GM19025 (cell line): ENCODE results near the gene DYNC1I1.

Source experiments
- ATAC-seq: cut with Tn5 transposase; IDR thresholded peaks from one replicate; pipeline ENCODE4 v1.9.1; 2021; ENCODE audit warnings: mild to moderate bottlenecking, low read depth, moderate library complexity; ENCODE audit not compliant: unreplicated experiment

DYNC1I1 gene

DNA sequence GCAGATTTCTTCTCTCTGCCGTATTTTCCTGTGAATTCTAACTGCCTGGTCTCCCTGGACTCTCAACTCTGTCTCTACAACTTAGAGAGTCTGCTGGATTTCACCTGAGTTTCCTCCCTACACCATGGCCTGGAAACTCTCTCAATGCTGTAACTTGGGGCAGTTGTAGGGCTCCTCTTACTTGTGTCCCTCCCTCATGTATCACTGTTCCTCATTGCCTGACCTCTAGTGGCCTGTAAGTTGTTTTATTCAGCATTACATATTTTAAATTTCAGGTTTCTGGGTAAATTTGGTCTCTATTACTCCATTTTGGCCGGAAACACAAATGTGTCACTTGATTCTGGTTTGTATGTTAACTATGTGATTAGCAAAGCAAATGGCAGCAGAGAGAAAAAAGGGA, 70.9 kb downstream of the DYNC1I1 start:
- no peak for ATAC-seq

DNA sequence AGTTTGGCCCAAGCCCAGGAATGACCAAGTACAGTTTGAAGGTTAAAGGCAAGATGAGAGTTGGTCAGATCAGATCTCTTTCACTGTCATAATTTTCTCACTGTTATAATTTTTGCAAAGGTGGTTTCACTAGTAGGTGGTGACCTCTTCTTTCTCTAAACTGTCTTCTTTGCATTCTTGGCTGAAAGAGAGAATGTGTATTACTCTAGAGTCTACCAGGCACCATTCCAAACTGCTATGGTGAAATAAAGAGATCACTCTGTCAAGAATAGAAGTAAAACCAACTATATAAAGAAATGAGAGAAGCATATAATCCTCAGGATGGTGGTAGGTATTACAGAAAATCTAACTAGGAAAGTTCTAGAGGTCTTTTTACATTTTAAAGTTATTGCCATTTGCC, 72.7 kb downstream of the DYNC1I1 start:
- no peak for ATAC-seq

DNA sequence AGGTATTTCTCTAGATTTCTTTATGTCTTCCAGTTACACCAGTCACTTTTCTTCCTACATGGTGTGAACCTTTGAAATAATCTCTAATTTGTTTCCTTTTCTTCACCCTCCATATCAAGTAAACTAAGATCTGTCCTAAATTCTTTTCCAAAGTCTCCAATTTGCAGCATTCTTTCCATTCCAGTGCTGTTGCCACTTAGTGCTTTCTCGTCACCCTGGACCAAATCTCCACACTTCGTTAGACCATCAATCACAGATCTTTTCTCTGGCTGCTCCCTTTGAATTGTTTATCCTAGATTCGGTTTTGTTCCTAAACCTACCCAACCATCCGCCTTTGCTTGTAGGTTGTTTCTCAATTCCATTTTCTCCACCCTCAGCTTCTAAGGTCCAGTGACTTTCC, 74.7 kb downstream of the DYNC1I1 start:
- no peak for ATAC-seq

DNA sequence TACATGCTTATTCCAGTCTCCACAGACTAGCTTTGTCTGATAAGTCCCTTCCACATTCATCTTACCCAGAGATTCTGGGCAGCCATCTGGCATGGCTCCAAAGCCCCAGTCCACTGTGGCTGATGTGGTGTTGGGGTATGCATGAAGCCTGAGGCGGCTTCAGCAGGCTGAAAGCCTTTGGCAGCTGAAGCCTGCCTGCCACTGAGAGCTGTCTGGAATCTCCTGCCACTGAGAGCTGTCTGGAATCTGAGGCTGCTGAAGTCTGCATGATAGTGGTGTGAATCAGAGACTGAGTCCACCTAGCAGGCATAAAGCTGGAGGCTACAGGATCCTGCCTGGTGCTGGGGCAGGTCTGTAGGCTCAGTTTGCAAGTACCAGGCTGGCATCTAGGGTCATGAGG, 87.1 kb downstream of the DYNC1I1 start:
- no peak for ATAC-seq

DNA sequence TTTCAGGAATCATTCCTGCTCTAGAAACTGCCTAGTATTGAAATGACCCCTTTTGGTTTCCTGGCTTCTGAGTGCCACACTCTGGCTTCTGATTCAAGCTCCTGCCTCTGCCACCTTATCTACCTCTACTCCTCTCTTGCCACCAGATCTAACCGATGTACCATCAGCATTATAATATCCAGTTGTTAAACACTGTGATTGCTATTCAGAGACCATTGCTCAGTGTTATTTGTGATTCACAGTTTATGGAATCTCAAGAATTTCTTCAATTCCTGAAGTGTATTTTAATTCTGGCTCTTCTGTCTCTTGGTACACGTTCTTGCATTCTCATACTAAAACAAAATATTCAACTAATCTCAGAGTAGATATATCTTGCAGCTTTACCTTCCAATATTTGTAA, 88.7 kb downstream of the DYNC1I1 start:
- ATAC-seq, result no peak

DNA sequence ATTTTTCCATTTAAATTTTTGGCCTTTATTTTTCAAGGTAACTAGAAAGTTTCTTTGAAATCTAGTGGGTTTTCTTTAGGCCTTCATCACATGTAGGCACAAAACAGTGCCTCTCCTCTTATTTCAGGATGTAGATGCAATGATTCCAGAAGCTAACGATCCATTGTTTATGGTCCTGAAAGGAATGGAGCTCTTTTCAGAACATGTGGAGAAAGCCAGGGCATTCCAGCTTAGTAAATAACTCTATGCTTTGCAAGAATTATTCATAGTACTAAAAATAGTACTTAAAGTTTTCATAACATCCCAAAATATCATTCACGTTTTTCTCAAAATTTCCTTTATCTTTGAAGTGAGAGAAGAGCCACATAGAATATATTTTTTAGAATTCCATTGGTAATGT, 91.3 kb downstream of the DYNC1I1 start:
- ATAC-seq, result no peak

DNA sequence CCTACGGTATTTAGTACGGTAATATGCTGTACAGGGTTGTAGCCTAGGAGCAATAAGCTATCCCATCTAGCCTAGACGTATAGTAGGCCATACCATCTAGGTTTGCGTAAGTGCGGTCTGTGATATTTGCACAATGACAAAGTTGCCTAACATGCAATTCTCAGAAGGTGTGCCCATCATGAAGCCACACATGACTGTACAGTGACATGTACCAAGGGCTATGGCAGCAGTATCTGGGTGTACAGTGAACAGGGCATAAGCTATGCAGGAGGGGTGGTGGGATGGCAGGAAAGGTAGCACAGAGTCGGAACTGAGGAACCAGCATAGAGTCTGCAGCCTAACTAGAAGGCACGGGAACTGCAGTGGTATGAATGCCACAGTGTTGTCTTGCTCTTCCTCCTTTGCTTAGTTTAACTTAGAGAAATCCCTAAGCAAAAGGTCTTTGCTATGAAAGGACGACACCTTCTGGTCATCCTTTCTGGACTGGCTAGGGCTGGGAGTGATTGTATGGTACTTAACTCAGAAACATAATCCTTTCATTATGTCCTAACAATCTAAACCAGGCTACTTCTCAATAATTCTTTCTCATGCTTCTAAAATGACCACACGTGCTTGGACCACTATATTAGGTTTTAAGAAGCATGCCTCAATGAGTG, 93.5 kb downstream of the DYNC1I1 start:
- ATAC-seq, result no peak

DNA sequence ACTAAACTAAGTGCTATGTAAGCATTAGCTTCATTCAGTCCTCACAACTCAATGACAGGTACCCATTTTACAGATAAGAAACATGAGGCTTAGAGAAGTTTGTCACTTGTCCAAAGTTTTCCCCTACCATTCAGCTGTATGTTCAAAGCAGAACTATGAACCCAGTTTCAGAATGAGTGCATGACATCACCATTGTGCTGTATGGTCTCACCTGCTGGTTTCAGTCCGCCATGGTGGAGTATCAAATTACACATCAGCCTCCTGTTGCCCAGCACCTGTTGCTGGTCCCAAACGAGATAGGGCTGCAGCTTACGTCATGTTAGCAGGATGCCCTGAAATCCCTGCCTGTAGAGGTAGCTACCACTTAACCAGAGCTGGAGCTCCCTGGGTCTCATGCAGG, 95.0 kb downstream of the DYNC1I1 start:
- peak; percentile 90 for ATAC-seq

DNA sequence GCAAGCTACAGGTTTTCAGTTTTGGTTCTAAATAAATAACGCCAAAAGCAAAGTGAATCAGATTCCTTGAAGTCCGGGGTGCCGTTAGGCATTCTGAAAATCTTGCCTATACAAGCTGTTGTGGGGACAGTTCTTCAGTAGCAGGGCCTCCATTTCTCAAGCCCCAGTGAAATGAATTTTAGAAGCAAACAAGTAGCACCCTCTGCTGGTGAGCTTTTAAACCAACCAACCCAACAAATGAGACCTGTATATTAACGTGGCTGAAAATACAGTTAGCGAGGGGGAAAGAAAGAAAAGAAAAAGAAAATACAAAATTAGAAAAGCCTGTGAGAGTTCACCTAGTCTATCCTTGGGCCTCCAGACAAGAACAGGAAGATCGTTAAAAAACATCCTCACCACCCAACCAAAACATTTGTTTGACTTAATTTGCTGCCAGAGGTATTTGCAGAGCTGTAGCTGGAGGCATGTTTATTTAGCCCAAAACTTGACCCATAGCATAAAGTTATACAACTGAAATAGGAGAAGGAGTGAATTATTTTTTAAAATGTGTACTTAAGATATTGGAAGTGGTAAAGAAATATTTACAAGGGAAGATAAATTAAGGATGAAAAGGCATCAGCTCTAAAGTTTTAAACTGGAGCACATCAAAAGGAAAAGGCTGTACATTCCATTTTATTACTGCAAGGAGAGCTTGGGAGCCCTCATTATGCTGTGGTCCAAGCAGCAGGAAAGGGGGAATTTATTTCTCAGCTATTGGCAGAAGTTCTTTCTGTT, 98.9 kb downstream of the DYNC1I1 start:
- no peak for ATAC-seq

DNA sequence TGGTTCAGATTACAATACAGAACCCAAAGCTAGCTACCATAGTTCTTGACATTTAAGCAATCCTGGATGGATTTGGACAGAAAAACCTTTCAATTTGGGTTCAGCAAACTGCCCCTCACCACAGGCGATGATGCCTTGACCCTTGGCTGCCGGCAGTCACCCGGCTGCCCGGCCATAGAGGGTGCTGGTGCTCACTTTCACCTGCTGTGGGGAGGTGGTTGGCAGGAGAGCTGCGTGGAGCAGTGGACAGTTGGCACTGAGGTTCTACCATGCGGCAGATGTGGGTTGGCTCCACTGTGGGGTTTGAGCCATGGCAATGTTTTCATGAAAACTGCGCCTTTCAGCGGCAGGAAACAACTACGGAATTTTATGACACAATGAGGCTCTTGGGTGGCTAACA, 99.5 kb downstream of the DYNC1I1 start:
- ATAC-seq, result no peak

DNA sequence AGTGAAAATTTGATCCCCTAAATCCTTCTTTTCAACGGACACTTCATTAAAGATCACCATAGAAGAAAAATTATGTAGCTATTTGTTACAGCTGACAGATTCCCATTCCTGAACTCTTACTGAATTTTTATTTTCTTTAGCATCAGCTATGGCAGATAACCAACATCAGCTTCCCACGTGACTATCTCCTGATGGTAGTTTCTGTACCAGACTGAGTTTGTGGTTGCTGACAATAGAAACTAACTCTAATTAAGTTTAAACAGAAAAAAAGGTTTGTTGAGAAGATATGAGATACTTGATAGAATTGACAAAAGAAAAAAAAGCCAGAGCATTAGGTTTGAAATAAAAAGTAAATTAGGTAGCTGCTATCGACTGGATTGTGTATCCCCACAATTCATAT, 101.8 kb downstream of the DYNC1I1 start:
- ATAC-seq, result no peak

DNA sequence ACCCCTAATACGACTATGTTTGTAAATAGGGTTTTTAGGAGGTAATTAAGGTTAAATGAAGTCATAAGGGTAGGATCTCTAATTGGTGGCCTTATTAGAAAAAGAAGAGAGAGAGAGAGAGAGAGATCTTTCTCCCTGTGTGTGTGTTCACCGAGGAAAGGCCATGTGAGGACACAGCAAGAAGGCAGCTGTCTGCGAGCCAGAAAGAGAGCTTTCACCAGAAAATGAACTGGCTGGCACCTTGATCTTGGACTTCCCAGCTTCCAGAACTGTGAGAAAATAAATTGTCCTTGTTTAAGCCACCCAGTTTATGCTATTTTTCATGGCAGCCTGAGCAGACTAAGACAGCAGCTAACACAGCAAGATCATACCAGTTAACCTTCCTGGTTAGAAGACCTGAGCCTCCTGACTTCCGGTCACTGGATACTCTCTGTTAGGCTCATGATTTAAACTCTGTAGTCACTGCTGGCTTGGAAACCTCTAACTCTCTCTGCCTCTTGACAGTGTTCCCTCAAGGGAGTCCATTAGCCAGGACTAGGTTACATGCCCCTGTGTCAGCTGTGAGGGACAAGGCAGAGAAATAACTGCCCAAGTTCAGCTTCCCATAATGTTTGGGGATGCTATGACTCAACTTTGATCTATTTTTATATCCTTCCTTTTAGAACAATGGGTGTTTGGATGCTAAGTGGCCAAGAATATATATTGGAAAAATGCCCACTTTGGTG, 102.3 kb downstream of the DYNC1I1 start:
- no peak for ATAC-seq

DNA sequence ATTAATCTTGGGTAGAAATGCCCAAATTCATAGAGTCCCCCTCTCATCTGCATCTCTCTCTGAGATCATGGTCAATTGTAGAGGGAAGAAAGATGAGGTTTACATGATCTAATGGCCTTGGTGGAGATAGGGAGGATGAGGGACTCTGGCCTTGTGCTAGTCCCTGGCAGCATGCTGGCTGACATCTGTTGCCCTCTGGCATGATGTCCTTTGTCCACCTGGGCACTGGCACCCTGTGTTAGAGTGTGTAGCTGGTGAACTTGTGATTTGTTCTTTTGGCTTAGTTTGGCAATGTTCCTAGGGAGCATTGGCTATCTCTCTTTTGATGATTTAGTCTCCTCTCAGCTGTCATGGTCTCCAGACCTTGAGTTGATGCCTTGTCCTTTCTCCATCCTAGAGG, 103.2 kb downstream of the DYNC1I1 start:
- no peak for ATAC-seq

DNA sequence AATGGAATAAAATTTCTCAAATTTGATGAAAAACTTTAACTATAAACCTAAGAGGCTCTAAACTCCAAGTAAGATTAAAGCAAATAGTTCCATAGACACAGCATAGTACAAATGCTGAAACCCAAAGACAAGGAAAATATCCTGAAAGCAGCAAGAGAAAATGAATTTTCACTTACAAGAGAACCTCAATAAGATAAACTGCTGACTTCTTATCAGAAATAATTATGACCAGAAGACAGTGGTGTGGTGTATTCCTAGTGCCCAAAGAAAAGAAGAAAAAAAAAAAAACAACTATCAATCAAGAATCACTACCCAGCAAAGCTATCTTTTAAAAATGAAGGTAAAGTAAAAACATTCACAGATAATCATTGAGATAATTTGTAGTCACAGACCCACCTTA, 106.3 kb downstream of the DYNC1I1 start:
- ATAC-seq, result no peak

DNA sequence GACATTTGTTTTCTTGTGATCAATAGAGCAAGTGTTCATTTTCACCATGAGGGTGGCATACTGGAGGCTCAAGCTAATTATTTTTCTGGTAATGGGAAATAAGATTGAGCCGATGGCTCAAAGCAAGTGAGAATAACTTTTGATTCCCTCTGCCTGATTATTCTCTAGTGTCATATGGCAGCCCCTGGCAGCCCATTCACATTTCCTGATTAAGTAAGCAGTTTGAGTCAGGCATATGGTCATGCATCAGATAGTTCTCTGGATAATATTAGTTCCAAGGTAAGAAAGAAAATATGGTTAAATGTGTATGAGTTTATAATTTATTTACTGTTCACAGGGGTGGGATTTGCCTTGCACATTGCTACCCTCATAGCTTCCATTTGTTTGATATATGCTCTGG, 109.2 kb downstream of the DYNC1I1 start:
- ATAC-seq, result no peak

DNA sequence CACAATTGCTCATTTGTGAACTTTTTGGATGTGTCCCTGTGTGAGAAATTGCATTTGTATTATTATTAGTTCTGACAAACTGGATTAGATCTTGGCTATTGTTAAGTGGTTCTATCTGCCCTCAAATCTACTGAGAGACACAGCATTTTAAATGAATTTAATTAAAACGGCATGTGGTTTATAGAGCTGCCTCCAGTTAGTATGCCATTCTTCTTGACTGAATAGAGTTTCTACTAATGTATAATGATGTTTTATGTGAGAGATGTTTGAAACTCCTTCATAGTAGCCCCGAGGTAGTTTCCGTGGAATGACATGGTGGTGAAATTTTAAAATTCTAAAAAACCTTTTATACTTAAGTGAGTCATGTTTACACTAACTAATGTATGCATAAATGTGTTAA, 110.9 kb downstream of the DYNC1I1 start:
- no peak for ATAC-seq

DNA sequence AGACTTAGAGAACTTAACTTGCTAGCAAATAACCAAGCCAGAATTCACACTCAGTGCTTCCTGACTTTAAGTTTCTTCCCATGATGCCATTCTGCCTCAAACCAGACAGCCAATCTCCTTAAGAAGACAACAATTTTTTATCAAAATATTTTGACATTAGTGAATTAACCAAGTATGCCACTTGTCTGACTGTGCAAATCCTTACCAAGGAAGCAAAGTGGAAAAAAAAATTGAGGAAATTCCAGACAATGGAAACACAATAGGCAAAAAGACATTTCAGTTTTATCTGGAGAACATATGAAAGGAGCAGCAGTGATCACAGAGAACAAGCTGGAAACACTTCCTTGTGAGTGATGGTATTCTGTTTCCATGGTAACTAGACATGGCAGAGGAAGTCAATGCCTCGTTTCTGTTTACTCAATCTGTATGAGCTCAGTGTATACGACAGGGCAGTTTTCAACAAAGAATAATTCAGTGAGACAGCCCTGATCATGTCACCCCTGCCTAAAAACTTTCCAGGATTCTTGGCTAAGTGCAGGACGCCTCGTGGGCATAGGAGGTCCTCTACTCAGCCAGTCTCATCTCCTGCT, 114.2 kb downstream of the DYNC1I1 start:
- no peak for ATAC-seq

DNA sequence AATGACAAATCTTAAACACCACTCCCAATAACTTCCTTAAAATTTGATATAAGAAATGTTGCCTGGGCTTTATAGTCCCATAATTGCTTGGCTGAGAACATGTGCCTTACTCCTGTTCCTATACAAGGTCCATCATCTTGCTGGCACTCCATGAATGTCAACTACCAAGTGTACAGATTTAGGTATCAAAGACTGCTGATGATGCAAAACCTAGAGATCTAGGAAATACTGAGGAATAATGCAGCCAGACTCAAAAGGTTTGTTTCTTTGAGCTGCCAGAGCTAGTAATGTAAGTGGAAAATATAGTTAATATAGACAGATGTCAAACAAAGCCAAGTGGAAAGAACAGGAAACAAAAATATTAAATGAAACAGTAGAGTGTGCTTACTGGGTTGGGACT, 121.1 kb downstream of the DYNC1I1 start:
- no peak for ATAC-seq

DNA sequence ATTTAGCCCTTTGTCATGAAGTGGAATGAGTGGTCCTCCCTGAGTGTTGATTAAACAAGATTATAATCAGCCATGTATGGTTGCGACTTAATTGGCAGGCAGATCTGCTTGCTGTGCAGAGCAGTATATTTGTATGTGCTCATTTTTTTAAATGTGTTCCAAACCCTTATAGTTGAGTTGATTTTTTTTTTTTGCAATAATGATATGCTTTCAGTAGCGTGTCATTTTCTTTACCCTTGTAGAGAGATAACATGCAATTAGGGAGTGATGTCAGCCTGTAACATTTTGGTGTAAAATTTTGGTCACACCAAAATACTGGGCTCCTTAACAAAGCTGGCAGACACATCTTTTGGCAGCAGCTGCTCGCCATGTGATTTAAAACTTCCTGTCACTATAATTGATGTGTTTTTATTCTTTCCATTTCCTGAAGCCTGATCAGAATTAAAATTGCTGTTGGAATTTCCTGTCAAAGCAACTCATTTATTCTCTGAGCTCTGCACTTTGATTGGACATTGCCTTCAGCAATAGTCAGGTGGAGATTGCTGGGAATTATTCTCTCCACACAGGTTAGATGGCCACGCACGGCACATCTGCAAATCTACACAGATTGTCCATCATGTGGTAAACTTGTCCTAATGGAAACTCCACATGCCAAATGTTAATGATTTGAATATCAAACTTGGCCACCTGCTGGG, 125.3 kb downstream of the DYNC1I1 start:
- no peak for ATAC-seq

DNA sequence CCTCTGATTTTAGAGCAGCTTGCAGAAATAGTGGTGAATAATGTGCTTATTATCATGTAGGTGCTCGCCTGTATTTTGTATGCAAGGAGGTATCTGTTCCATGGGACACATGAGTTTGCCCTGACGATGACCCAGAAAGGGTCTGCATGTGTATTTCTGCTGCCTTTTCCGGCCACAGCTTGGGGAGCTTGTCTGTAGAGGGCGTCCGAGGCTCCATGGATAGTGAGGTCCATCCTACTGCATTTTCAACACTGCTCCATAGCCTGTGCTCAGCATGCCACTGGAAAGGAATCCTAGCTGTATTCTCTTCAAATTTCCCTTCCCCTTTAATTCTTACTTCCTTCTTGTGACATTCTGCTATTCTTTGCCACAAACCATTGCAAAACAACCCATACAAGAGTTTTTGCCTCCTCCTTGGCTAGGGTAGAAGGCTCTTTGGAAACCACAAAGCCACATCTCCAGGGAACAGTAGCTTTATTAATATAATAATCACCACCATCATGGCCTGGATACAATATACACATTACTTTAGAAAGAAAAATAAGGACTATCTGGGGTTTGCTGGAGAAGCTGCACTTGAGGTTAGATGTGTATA, 127.7 kb downstream of the DYNC1I1 start:
- no peak for ATAC-seq
